ENCODE results near the gene SUB1.
"Not testable (repeated sequence)": the region's sequence is repeated elsewhere in the genome, so short reads cannot be mapped to it uniquely, and the experiment has no call there.

DNA sequence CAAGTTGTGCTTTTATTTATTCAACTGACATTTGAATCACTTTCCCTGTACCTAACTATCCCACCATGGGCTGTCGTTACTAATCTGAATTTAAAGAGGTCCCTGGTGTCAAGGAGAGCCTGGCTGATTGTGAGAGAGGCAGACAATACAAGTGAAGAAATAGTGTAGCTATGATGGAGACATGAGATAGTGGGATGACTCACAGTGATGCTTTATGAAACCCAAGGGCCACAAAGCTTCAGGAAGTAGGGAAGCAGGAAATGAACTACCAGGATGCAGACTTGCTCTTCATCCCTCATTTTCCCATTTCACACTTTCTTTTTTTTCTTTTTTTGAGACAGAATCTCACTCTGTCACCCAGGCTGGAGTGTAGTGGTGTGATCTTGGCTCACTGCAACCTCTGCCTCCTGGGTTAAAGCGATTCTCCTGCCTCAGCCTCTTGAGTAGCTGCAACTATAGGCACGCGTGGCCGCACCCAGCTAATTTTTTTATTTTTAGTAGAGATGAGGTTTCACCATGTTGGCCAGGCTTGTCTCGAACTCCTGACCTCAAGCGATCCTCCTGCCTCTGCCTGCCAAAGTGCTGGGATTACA is 47.8 kb upstream of the SUB1 start:
- TF ChIP-seq CTCF, POLR2A (IDR thresholded peaks at IDR 0.05): not testable (repeated sequence)
